Thyroid gland (tissue), 4 donors: ENCODE measurements around the gene MRNIP.

Source experiments
- POLR2A ChIP-seq, 2 donors: fragments of 450-650 bp; IDR thresholded peaks; one replicate each; pipeline ENCODE4 v1.6.1; 2017; ENCODE audit warnings: antibody characterized with exemption in 2 of 2, mild to moderate bottlenecking in 2 of 2, moderate library complexity in 1 of 2
- TF ChIP-seq, protein P1 (sequence below), 6 experiments: fragments of 200-600 bp in 3 of 6; fragments of 450-650 bp in 3 of 6; sonication (generic) in 3 of 6; IDR thresholded peaks; one replicate each; pipeline ENCODE4 v1.5.1; 2016 to 2019; ENCODE audit warnings: antibody characterized with exemption in 6 of 6, mild to moderate bottlenecking in 2 of 6, inconsistent platforms in 1 of 6, moderate library complexity in 1 of 6

GRCh38 chr5:179834120-179834519 is 24.5 kb downstream of the MRNIP start:
- TF ChIP-seq, protein P1, sequence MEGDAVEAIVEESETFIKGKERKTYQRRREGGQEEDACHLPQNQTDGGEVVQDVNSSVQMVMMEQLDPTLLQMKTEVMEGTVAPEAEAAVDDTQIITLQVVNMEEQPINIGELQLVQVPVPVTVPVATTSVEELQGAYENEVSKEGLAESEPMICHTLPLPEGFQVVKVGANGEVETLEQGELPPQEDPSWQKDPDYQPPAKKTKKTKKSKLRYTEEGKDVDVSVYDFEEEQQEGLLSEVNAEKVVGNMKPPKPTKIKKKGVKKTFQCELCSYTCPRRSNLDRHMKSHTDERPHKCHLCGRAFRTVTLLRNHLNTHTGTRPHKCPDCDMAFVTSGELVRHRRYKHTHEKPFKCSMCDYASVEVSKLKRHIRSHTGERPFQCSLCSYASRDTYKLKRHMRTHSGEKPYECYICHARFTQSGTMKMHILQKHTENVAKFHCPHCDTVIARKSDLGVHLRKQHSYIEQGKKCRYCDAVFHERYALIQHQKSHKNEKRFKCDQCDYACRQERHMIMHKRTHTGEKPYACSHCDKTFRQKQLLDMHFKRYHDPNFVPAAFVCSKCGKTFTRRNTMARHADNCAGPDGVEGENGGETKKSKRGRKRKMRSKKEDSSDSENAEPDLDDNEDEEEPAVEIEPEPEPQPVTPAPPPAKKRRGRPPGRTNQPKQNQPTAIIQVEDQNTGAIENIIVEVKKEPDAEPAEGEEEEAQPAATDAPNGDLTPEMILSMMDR (IDR thresholded peaks at IDR 0.05), result no peak
- TF ChIP-seq POLR2A (IDR thresholded peaks at IDR 0.05), result no peak
